MCF 10A (cell line): ENCODE data around the gene SMTNL2. TPM values are rescaled to one million over a fixed set of nuclear protein-coding genes. Genes with fewer than 3 reads are reported as not detected.

Experiments used
- BruUV-seq: library from RNA; stranded (reverse); fragments of 400-500 nt; replicated peaks from 2 replicates; lab custom pipeline; 2021; lab: Mats Ljungman, UMichigan
- CTCF ChIA-PET: fragments of 300-600 bp; sonication (Branson Sonifier 250); formaldehyde crosslinking; extraction: SDS; loops from one replicate; lab custom pipeline; 2021; ENCODE audit warnings: antibody characterized with exemption, inconsistent platforms; lab: Yijun Ruan, JAX
- POLR2A ChIA-PET: fragments of 300-600, 350-650 bp; sonication (Branson Sonifier 250); formaldehyde crosslinking; extraction: SDS; loops from one replicate; lab custom pipeline; 2020; ENCODE audit warnings: antibody characterized with exemption, inconsistent platforms; lab: Yijun Ruan, JAX
- DNase-seq: peaks from one replicate; pipeline ENCODE4 v3.0.0-alpha.2; 2018; ENCODE audit not compliant: unreplicated experiment
- H3K27ac Mint-ChIP-seq: one replicate; pipeline ENCODE4 v1.8.0; 2022; ENCODE audit warnings: mild to moderate bottlenecking, low read depth, mixed read lengths; ENCODE audit not compliant: unreplicated experiment
- H3K27me3 Mint-ChIP-seq: one replicate; pipeline ENCODE4 v1.8.0; 2022; ENCODE audit warnings: mixed read lengths; ENCODE audit not compliant: insufficient read depth, unreplicated experiment
- H3K36me3 Mint-ChIP-seq: one replicate; pipeline ENCODE4 v1.8.0; 2022; ENCODE audit warnings: mild to moderate bottlenecking, moderate library complexity, mixed read lengths; ENCODE audit not compliant: insufficient read depth, unreplicated experiment
- H3K4me1 Mint-ChIP-seq: one replicate; pipeline ENCODE4 v1.8.0; 2022; ENCODE audit warnings: mixed read lengths; ENCODE audit not compliant: insufficient read depth, unreplicated experiment
- H3K4me3 Mint-ChIP-seq: one replicate; pipeline ENCODE4 v1.8.0; 2022; ENCODE audit warnings: mild to moderate bottlenecking, moderate library complexity, mixed read lengths; ENCODE audit not compliant: unreplicated experiment
- H3K9me3 Mint-ChIP-seq: one replicate; pipeline ENCODE4 v1.8.0; 2022; ENCODE audit warnings: mixed read lengths; ENCODE audit not compliant: unreplicated experiment
- intact Hi-C: fragments of 100-400 bp; cut with micrococcal nuclease; formaldehyde crosslinking; loops from 2 replicates; pipeline ENCODE4 v1.14.1; 2022
- total RNA-seq: library from RNA; stranded (reverse); gene quantifications from 2 replicates; pipeline ENCODE4 v1.2.3, GENCODE V29; 2022
- TF ChIP-seq, protein P1 (sequence below): fragments of 200-600 bp; IDR thresholded peaks from one replicate; pipeline ENCODE4 v1.8.0; 2022; ENCODE audit warnings: antibody characterized with exemption, mild to moderate bottlenecking; ENCODE audit not compliant: unreplicated experiment

The SMTNL2 gene
- total RNA-seq, 1 experiment from 2014 or later, result not detected

DNA sequence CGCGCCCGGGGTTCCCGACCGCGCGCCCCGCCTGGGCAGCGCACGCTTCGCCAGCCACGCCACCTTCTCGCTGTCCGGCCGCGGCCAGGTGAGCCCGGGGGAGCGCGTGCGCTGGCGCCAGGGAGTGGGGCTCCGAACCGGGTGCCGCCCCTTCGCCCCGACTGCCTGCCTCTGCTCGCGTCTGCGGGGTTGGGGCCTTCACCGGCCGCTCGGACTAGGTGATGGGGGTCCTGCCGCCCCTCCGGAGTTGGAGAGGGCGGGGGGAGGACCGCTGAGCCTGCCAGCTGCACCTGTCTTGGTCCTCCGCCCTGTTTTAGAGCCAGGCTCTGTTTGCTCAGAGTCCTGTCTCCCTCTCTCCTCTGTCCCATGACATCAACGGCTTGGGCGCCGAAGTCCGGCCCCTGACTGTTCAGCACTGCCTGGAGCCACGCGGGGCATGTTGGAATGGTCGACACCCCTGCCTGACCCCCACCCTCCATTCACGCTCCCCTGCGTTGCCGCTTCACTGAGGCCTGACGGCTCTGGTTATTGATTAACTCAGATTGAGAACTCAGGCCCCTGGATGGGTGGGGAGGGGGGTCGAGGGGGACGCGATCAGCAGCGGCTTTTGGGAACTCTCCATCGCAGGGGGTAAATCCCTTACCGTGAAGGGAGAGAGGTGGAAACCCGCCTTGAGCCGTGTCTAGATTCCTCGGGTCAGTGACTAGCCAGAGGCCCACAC lies 748 bp downstream of the SMTNL2 start:
- Mint-ChIP-seq H3K4me3 (no peak overlapping the region), H3K27ac (no peak overlapping the region), H3K36me3 (no peaks in the 10 kb centered on the region), H3K4me1 (peaks cover under 1% of the 10 kb centered on the region), H3K27me3 (peaks cover 69% of the 10 kb centered on the region), H3K9me3 (no peaks in the 10 kb centered on the region)
- TF ChIP-seq, protein P1, sequence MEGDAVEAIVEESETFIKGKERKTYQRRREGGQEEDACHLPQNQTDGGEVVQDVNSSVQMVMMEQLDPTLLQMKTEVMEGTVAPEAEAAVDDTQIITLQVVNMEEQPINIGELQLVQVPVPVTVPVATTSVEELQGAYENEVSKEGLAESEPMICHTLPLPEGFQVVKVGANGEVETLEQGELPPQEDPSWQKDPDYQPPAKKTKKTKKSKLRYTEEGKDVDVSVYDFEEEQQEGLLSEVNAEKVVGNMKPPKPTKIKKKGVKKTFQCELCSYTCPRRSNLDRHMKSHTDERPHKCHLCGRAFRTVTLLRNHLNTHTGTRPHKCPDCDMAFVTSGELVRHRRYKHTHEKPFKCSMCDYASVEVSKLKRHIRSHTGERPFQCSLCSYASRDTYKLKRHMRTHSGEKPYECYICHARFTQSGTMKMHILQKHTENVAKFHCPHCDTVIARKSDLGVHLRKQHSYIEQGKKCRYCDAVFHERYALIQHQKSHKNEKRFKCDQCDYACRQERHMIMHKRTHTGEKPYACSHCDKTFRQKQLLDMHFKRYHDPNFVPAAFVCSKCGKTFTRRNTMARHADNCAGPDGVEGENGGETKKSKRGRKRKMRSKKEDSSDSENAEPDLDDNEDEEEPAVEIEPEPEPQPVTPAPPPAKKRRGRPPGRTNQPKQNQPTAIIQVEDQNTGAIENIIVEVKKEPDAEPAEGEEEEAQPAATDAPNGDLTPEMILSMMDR, result no peak
- ChIA-PET CTCF (no interaction called here), POLR2A (no interaction called here)
- BruUV-seq, result no TSS peak
- intact Hi-C loops, result no loop called here
- DNase-seq, result no peak

DNA sequence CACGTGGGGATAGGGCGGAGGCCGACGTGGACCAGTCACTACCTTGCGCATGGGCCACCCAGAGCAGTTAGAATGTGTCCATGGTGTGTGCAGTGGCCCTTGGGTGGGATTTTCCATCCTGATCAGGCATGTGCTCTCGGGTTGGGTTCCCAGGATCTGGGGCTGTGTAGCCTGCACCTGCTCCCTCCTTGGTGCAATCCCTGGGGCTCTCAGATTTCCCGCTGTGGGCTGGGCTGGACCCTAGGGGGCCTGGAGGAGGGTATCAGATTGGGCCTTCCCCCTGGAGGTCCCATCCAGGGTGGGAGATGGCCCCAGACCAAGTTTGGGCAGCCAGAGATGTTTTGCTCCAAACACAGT lies 1.3 kb downstream of the SMTNL2 start:
- TF ChIP-seq, protein P1, result no peak
- H3K4me1 Mint-ChIP-seq, result no peaks in the 10 kb centered on the region
- no peak overlapping the region for H3K4me3 Mint-ChIP-seq
- ChIA-PET CTCF (no interaction called here), POLR2A (no interaction called here)
- H3K27me3 Mint-ChIP-seq, result peaks cover 75% of the 10 kb centered on the region
- DNase-seq, result no peak
- H3K36me3 Mint-ChIP-seq, result no peaks in the 10 kb centered on the region
- BruUV-seq, result no TSS peak
- intact Hi-C loops, result no loop called here
- H3K9me3 Mint-ChIP-seq, result no peaks in the 10 kb centered on the region
- no peak overlapping the region for H3K27ac Mint-ChIP-seq

DNA sequence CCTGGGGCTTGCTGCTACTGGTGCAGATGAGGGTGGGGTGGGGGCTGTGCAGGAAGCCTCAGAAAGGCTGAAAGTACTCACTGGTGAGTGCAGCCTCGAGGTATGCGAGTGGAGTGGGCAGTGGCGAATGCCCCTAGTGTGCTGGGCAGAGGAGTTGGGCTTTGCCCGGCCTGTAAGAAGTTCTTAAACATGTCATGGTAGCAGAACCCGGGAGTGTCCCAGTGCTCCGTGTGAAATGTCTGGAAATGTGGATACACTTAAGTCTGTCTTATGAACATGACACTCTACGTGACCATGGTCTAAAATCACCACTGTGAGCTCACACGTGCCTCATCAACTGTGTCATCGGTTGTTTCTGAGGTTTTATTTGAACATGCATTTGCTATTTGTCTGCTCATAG lies 1.7 kb downstream of the SMTNL2 start:
- intact Hi-C loops, result no loop called here
- ChIA-PET POLR2A (no interaction called here), CTCF (no interaction called here)
- DNase-seq, result no peak
- H3K36me3 Mint-ChIP-seq, result no peaks in the 10 kb centered on the region
- H3K27ac Mint-ChIP-seq, result no peak overlapping the region
- H3K4me3 Mint-ChIP-seq, result no peak overlapping the region
- H3K4me1 Mint-ChIP-seq, result no peaks in the 10 kb centered on the region
- BruUV-seq, result no TSS peak
- H3K27me3 Mint-ChIP-seq, result peaks cover 76% of the 10 kb centered on the region
- no peaks in the 10 kb centered on the region for H3K9me3 Mint-ChIP-seq
- TF ChIP-seq, protein P1, result no peak

DNA sequence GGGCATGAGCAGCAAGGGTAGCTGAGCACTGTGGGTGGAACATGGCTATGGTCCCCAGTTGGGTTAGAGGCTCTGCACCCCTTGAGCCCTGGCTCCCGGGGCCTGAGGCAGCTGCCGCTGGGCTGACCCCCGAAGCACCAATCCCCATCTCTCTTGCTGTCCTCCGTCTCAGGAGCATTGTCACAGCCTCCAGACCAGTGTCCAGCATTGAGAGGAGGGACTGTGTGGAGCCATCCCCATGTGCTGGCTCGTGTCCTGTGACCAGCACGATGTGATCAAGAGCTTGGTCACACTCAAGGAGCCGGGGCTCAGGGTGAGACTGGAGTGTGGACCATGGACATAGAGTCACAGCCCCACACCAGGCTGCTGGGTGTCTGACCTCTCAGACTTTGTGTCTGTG lies 2.9 kb downstream of the SMTNL2 start:
- Mint-ChIP-seq H3K4me3 (no peak overlapping the region), H3K4me1 (no peaks in the 10 kb centered on the region), H3K27me3 (peaks cover 68% of the 10 kb centered on the region), H3K27ac (no peak overlapping the region), H3K9me3 (no peaks in the 10 kb centered on the region), H3K36me3 (no peaks in the 10 kb centered on the region)
- POLR2A ChIA-PET, result no interaction called here
- intact Hi-C loops, result no loop called here
- TF ChIP-seq, protein P1, result no peak
- CTCF ChIA-PET, result interaction anchor here (0.5 to 0.8 kb wide), 2 partner anchors 17 to 1252 kb away, joined by 3 to 4 read pairs; no protein-coding TSS in a partner anchor
- DNase-seq, result no peak
- BruUV-seq, result no TSS peak
